GM21528 (cell line): ENCODE data around the gene ARAP1.

ENCODE experiments used
- ATAC-seq: cut with Tn5 transposase; IDR thresholded peaks from one replicate; pipeline ENCODE4 v1.9.1; 2021; ENCODE audit warnings: mild to moderate bottlenecking, moderate library complexity; ENCODE audit not compliant: unreplicated experiment, low FRiP score

Gene ARAP1

GRCh38 chr11:72709478-72710238 lies 42.5 kb downstream of the ARAP1 start:
- ATAC-seq, result no peak

- no peak for ATAC-seq
Observed at GRCh38 chr11:72707032-72707431, 45.2 kb downstream of the ARAP1 start.

GRCh38 chr11:72706579-72706978 lies 45.6 kb downstream of the ARAP1 start:
- ATAC-seq, result no peak

- no peak for ATAC-seq
Observed at GRCh38 chr11:72705442-72706365, 46.5 kb downstream of the ARAP1 start.

GRCh38 chr11:72704783-72705265 lies 47.4 kb downstream of the ARAP1 start:
- no peak for ATAC-seq

- no peak for ATAC-seq
Observed at GRCh38 chr11:72704028-72704782, 48.0 kb downstream of the ARAP1 start.

- no peak for ATAC-seq
Observed at GRCh38 chr11:72703267-72704008, 48.8 kb downstream of the ARAP1 start.

- ATAC-seq, result no peak
Observed at GRCh38 chr11:72702577-72703241, 49.5 kb downstream of the ARAP1 start.

GRCh38 chr11:72702096-72702495 lies 50.1 kb downstream of the ARAP1 start:
- ATAC-seq, result no peak

- ATAC-seq, result no peak
Observed at GRCh38 chr11:72701466-72701865, 50.7 kb downstream of the ARAP1 start.

- ATAC-seq, result no peak
Observed at GRCh38 chr11:72700146-72700545, 52.1 kb downstream of the ARAP1 start.

- no peak for ATAC-seq
Observed at GRCh38 chr11:72697814-72698213, 54.4 kb downstream of the ARAP1 start.

GRCh38 chr11:72696866-72697700 lies 55.1 kb downstream of the ARAP1 start:
- no peak for ATAC-seq

GRCh38 chr11:72695354-72695753 lies 56.9 kb downstream of the ARAP1 start:
- no peak for ATAC-seq

- ATAC-seq, result no peak
Observed at GRCh38 chr11:72693271-72693968, 58.8 kb downstream of the ARAP1 start.

- no peak for ATAC-seq
Observed at GRCh38 chr11:72692498-72693237, 59.5 kb downstream of the ARAP1 start.

GRCh38 chr11:72690166-72690565 lies 62.0 kb downstream of the ARAP1 start:
- no peak for ATAC-seq
